Aorta (tissue), 5 donors: Measurements from ENCODE around the gene FXN. TPM values are rescaled to one million over a fixed set of nuclear protein-coding genes. Genes with fewer than 3 reads are reported as not detected.
"Not testable (repeated sequence)": the region's sequence is repeated elsewhere in the genome, so short reads cannot be mapped to it uniquely, and the experiment has no call there.

Experiments used
- ATAC-seq: fragments of 200-7000 bp; cut with Tn5 transposase; one replicate; pipeline ENCODE4 v1.9.1; 2022; ENCODE audit warnings: moderate library complexity; ENCODE audit not compliant: low FRiP score
- DNase-seq, 2 donors: peaks; one replicate each; pipeline ENCODE4 v3.0.0-alpha.2; 2020
- H3K27ac ChIP-seq, 2 donors: one replicate each; pipeline ENCODE4 v1.5.1; 2013; ENCODE audit warnings: low read length in 2 of 2, mild to moderate bottlenecking in 2 of 2, moderate library complexity in 2 of 2, control low read depth in 1 of 2, inconsistent platforms in 1 of 2, low read depth in 1 of 2
- H3K27me3 ChIP-seq, 2 donors: one replicate each; pipeline ENCODE4 v1.6.1; 2013; ENCODE audit warnings: control low read depth in 1 of 2, low read length in 1 of 2, mild to moderate bottlenecking in 1 of 2, moderate library complexity in 1 of 2; ENCODE audit not compliant: insufficient read depth in 2 of 2, control insufficient read depth in 1 of 2
- H3K36me3 ChIP-seq, 2 donors: one replicate each; pipeline ENCODE4 v1.6.1; 2013; ENCODE audit warnings: control low read depth in 1 of 2, low read length in 1 of 2, mild to moderate bottlenecking in 1 of 2; ENCODE audit not compliant: insufficient read depth in 2 of 2, control insufficient read depth in 1 of 2
- H3K4me1 ChIP-seq, 2 donors: one replicate each; pipeline ENCODE4 v1.6.1; 2013; ENCODE audit warnings: low read length in 2 of 2, control low read depth in 1 of 2, mild to moderate bottlenecking in 1 of 2, moderate library complexity in 1 of 2; ENCODE audit not compliant: insufficient read depth in 2 of 2, control insufficient read depth in 1 of 2
- H3K4me3 ChIP-seq, 2 donors: one replicate each; pipeline ENCODE4 v1.5.1; 2013; ENCODE audit warnings: low read length in 2 of 2, control low read depth in 1 of 2, mild to moderate bottlenecking in 1 of 2
- H3K9me3 ChIP-seq: one replicate; pipeline ENCODE4 v1.6.1; 2013; ENCODE audit warnings: mild to moderate bottlenecking, low read length; ENCODE audit not compliant: control insufficient read depth
- WGBS, 2 donors: extraction: QIAGEN DNeasy Blood & Tissue Kit; methylation state at CpG; one replicate each; pipeline ENCODE4 v1.1.7; 2013; 5-methylcytosine and 5-hydroxymethylcytosine counted together
- intact Hi-C, 2 donors: fragments of 100-400 bp; cut with DNase I; formaldehyde crosslinking; loops; one replicate each; pipeline versions ENCODE4 v1.14.2 to v1.15.0; 2022
- polyA plus RNA-seq, 2 donors: library from polyadenylated mRNA; stranded (reverse); fragments of 200-250 nt; gene quantifications; one replicate each; pipeline ENCODE4 v1.2.3, GENCODE V29; 2013
- total RNA-seq, 2 donors: library from RNA; stranded (reverse); fragmentation: NEBNext Ultra II Directional; extraction: Animal tissue kit (Norgen Biotek cat#: 25700); gene quantifications; one replicate each; pipeline ENCODE4 v1.2.1, GENCODE V29; 2021
- donor health status: healthy with polysubstance abuse.
- donor health status: Bipolar disorder and iron deficiency.
- donor health status: DM: no; HTN: no; CAD: no.
- donor health status: DM: no; HTN: no; CAD: no.
- donor health status: DM: yes; HTN: yes; CAD: no.

FXN gene
- total and polyA plus RNA-seq, 4 donors: 2.8 to 7.8 (median 7.2) TPM

GRCh38 chr9:69090946-69091345, 55.4 kb downstream of the FXN start:
- Histone ChIP-seq H3K27ac (no peak overlapping the region), H3K9me3 (no peaks in the 10 kb centered on the region), H3K27me3 (no peaks in the 10 kb centered on the region), H3K4me1 (no peaks in the 10 kb centered on the region), H3K4me3 (no peak overlapping the region), H3K36me3 (no peaks in the 10 kb centered on the region)
- DNase-seq (no peak), ATAC-seq (no peak)
- WGBS, 2 donors: 96% methylated on average over 3 of the region's 3 CpGs
- intact Hi-C loops: no loop called here

- Histone ChIP-seq H3K27ac (no peak overlapping the region), H3K4me3 (no peak overlapping the region), H3K36me3 (no peaks in the 10 kb centered on the region), H3K9me3 (no peaks in the 10 kb centered on the region), H3K27me3 (no peaks in the 10 kb centered on the region), H3K4me1 (peaks cover 2 to 3% of the 10 kb centered on the region in 2 donors)
- ATAC-seq: no peak
- DNase-seq: no peak
- intact Hi-C loops: no loop called here
- 71 to 73% methylated on average over 7 of the region's 7 CpGs for WGBS, 2 donors
These were observed 58.0 kb downstream of the FXN start for GRCh38 chr9:69093471-69094103.

- H3K36me3 ChIP-seq, H3K4me3 ChIP-seq, H3K9me3 ChIP-seq, ATAC-seq, H3K4me1 ChIP-seq, H3K27me3 ChIP-seq, H3K27ac ChIP-seq, DNase-seq: not testable (repeated sequence)
- intact Hi-C loops: loop anchor here in 1 of 2 donors (5.0 kb wide), 1 partner anchor 38 kb away; no protein-coding TSS in a partner anchor
- WGBS, 2 donors: 97 to 98% methylated on average over 14 of the region's 14 CpGs
These were observed 59.0 kb downstream of the FXN start for GRCh38 chr9:69094361-69095135.

GRCh38 chr9:69097064-69097463, 61.5 kb downstream of the FXN start:
- Histone ChIP-seq H3K36me3 (no peaks in the 10 kb centered on the region), H3K4me3 (no peak overlapping the region), H3K4me1 (peaks cover 2 to 3% of the 10 kb centered on the region in 2 donors), H3K9me3 (no peaks in the 10 kb centered on the region), H3K27ac (peak overlapping the region; percentile 69 to 79), H3K27me3 (no peaks in the 10 kb centered on the region)
- intact Hi-C loops: loop anchor here in 1 of 2 donors (5.0 kb wide), 1 partner anchor 35 kb away; no protein-coding TSS in a partner anchor
- DNase-seq (no peak), ATAC-seq (peak; percentile 75)
- WGBS, 2 donors: 6 to 15% methylated on average over 4 of the region's 4 CpGs

GRCh38 chr9:69097923-69098593, 62.5 kb downstream of the FXN start:
- no peaks in the 10 kb centered on the region for H3K36me3 ChIP-seq
- no peak overlapping the region for H3K4me3 ChIP-seq
- no peaks in the 10 kb centered on the region for H3K9me3 ChIP-seq
- ATAC-seq (no peak), DNase-seq (no peak)
- peaks cover 2 to 3% of the 10 kb centered on the region in 2 donors for H3K4me1 ChIP-seq
- intact Hi-C loops: loop anchor here in 1 of 2 donors (5.0 kb wide), 1 partner anchor 34 kb away; no protein-coding TSS in a partner anchor
- no peaks in the 10 kb centered on the region for H3K27me3 ChIP-seq
- H3K27ac ChIP-seq: peak overlapping the region; percentile 90 to 93
- 39 to 56% methylated on average over 5 of the region's 5 CpGs for WGBS, 2 donors

- H3K27me3 ChIP-seq, DNase-seq, ATAC-seq, H3K27ac ChIP-seq, H3K36me3 ChIP-seq, H3K9me3 ChIP-seq, intact Hi-C loops, H3K4me3 ChIP-seq, H3K4me1 ChIP-seq: not testable (repeated sequence)
- 92 to 93% methylated on average over 4 of the region's 7 CpGs for WGBS, 2 donors
These were observed 67.9 kb downstream of the FXN start for GRCh38 chr9:69103348-69103996.

- WGBS, 2 donors: 42 to 61% methylated on average over 2 of the region's 2 CpGs
These were observed 69.4 kb downstream of the FXN start for GRCh38 chr9:69104830-69105527.

GRCh38 chr9:69107771-69108170, 72.2 kb downstream of the FXN start:
- no peak overlapping the region for H3K27ac ChIP-seq
- H3K36me3 ChIP-seq: no peaks in the 10 kb centered on the region
- intact Hi-C loops: no loop called here
- no peak overlapping the region for H3K4me3 ChIP-seq
- H3K9me3 ChIP-seq: no peaks in the 10 kb centered on the region
- no peaks in the 10 kb centered on the region for H3K4me1 ChIP-seq
- WGBS, 2 donors: 4 to 6% methylated on average over 3 of the region's 3 CpGs
- DNase-seq (no peak), ATAC-seq (no peak)
- H3K27me3 ChIP-seq: no peaks in the 10 kb centered on the region

More at GRCh38 chr9:69104830-69105527, 69.4 kb downstream of the FXN start:
- H3K4me1 ChIP-seq: no peaks in the 10 kb centered on the region
- no peaks in the 10 kb centered on the region for H3K36me3 ChIP-seq
- intact Hi-C loops: no loop called here
- no peaks in the 10 kb centered on the region for H3K27me3 ChIP-seq
- no peak overlapping the region for H3K27ac ChIP-seq
- no peak for ATAC-seq
- no peak overlapping the region for H3K4me3 ChIP-seq
- no peak for DNase-seq
- no peaks in the 10 kb centered on the region for H3K9me3 ChIP-seq
